T-helper 17 cell (primary cell): ENCODE data around the gene IL17A. TPM values are rescaled to one million over a fixed set of nuclear protein-coding genes. Genes with fewer than 3 reads are reported as not detected.
"Not testable (repeated sequence)": the region's sequence is repeated elsewhere in the genome, so short reads cannot be mapped to it uniquely, and the experiment has no call there.

Experiments
- ATAC-seq: fragments of 150-1000 bp; cut with Tn5 transposase; 2 replicates; pipeline ENCODE4 v1.10.0; 2021; ENCODE audit warnings: mild to moderate bottlenecking, moderate library complexity
- DNase-seq, 3 donors: peaks; one replicate each; pipeline versions ENCODE4 v3.0.0 to v3.0.0-alpha.2; 2020 to 2021
- H3K9me3 ChIP-seq: one replicate; pipeline ENCODE4 v1.7.0; 2013; ENCODE audit warnings: low read length, mild to moderate bottlenecking; ENCODE audit not compliant: control insufficient read depth, poor library complexity, severe bottlenecking
- H3K27ac Mint-ChIP-seq: one replicate; pipeline ENCODE4 v1.8.0; 2022; ENCODE audit warnings: mild to moderate bottlenecking, moderate library complexity, mixed read lengths
- H3K27me3 Mint-ChIP-seq: one replicate; pipeline ENCODE4 v1.8.0; 2022; ENCODE audit warnings: mixed read lengths
- H3K36me3 Mint-ChIP-seq: one replicate; pipeline ENCODE4 v1.8.0; 2022; ENCODE audit warnings: low read depth, mixed read lengths
- H3K4me1 Mint-ChIP-seq: one replicate; pipeline ENCODE4 v1.8.0; 2022; ENCODE audit warnings: mild to moderate bottlenecking, mixed read lengths
- H3K4me3 Mint-ChIP-seq: one replicate; pipeline ENCODE4 v1.8.0; 2022; ENCODE audit warnings: mild to moderate bottlenecking, moderate library complexity, mixed read lengths
- total RNA-seq, 4 donors: library from RNA in 2 of 4; stranded (reverse) in 2 of 4; gene quantifications; one replicate each; pipeline ENCODE4 v1.2.3 and lab custom pipeline; 2022 to 2026

IL17A gene
- total RNA-seq, 2 donors from 2014 or later, result 0.50 to 0.68 TPM

DNA sequence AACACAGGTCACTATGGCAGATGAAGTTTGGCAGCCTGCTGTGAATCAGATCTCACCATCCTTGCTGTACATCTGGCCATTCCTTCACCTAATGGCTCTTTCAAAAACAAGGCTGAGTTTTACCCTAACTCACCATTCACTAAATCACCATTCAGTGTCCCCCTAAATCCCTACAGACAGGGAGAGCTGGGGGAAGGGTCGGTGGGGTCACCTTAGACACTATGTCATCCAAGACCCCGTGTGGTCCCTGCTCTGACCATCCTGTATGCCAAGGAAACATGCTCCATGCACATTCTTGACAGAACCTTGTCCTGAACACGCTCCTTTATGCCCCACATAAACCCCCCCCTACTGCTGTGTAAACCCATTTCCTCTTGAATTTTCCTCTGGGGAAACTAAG, 31.8 kb upstream of the IL17A start:
- no peaks in the 10 kb centered on the region for H3K9me3 ChIP-seq
- peaks cover 41% of the 10 kb centered on the region for H3K27me3 Mint-ChIP-seq
- H3K4me3 Mint-ChIP-seq, result no peak overlapping the region
- no peak for DNase-seq
- ATAC-seq, result no peak
- H3K36me3 Mint-ChIP-seq, result no peaks in the 10 kb centered on the region
- H3K27ac Mint-ChIP-seq, result no peak overlapping the region
- peaks cover 19% of the 10 kb centered on the region for H3K4me1 Mint-ChIP-seq

DNA sequence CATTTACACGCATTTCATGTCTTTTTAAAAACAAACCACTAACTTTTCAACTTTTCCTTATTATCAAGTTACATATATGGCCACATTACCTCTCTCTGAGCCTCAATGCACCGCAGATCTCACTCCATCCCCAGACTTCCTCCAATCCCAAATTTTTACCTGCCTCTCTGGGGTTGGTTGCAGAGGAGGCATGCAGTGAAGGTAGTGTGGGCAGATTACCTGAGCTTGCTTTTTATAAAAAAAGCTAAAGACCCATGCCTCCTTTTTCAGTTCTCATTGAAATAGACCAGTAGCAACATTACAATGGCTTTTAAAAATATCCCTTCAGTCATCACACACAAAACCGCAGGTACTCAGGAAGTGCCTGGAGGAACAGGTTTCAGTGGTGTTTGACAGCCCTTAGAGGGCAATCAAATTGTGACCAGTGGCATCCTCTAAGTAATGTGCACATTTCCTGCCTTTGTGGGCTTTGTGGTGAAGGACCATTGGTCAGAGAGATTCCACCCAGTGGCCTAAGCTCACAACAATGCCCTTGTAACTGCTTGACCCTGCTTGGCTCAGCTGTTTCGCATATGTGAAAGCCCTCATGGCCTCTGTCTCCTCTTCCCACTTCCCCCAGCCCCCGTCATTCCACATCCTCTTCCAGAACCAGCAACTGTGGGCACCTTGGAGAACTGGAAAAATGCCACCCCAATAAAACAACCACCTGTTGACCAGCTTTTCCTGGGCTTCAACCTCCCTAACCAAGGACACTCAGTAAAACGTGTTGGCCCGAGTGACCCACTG, 30.2 kb upstream of the IL17A start:
- Mint-ChIP-seq H3K4me1 (peaks cover 19% of the 10 kb centered on the region), H3K4me3 (no peak overlapping the region), H3K36me3 (no peaks in the 10 kb centered on the region), H3K27me3 (peaks cover 32% of the 10 kb centered on the region), H3K27ac (no peak overlapping the region)
- no peaks in the 10 kb centered on the region for H3K9me3 ChIP-seq
- DNase-seq, result no peak
- ATAC-seq, result no peak

DNA sequence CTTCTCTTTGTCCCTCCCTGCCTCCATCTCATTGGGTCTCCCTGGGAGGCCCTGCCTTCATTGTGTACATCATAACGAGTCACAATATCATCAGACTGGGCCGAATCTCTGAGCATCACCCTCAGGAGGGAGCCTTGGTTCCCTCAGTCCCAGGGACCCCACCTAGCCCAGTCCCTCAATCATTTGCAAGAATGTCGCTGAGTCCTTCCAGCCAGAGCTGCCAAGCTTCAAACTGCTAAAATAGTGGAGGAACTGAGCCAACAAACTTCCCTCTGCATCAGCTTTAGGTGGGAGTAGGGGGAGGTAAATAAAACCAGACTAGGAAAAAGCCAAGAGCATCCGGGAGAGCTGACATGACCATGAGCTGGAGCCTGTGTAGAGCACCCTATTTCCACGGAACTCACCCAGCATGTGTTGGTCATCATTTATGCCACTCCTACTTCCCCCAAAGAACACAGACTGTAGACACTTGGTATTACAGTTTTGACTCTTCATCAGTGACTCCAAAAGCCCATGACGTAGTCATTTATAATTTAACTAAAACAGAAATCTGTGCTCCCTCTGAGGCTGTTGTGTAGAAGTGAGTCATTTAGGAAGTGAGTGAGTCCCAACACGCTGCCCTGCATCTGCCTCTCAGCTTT, 28.8 kb upstream of the IL17A start:
- no peak for ATAC-seq
- no peak overlapping the region for H3K27ac Mint-ChIP-seq
- no peak overlapping the region for H3K4me3 Mint-ChIP-seq
- no peaks in the 10 kb centered on the region for H3K9me3 ChIP-seq
- peaks cover 19% of the 10 kb centered on the region for H3K4me1 Mint-ChIP-seq
- no peak for DNase-seq
- H3K36me3 Mint-ChIP-seq, result no peaks in the 10 kb centered on the region
- H3K27me3 Mint-ChIP-seq, result peaks cover 28% of the 10 kb centered on the region

DNA sequence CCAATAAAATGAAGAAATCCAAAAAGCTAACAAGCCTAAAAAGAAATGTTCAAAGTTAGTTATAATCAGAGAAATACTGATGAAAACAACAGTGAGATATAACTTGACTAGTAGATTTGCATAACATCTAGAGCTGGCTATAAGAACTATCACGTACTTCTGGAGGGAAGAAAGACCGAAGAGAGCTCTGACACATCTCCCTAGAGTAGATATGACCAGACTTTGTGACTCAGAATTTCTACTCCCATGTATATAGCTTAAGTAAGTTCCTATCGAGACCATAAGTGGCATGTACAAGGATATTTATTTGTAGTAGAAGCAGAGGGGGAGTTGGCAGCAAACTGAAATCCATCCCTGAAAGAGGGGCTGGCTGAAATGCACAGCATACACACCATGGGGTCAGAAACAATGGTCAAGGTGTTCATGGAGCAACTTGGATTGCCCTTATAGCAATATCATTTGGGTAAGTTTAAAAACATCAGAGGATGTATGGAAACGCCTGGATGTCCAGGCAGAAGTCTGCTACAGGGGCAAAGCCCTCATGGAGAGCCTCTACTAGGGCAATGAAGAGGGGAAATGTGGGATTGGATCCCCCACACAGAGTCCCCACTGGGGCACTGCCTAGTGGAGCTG, 25.6 kb upstream of the IL17A start:
- ATAC-seq (no peak), DNase-seq (no peak)
- Mint-ChIP-seq H3K4me3 (no peak overlapping the region), H3K27me3 (peaks cover 19% of the 10 kb centered on the region), H3K4me1 (peaks cover 14% of the 10 kb centered on the region), H3K27ac (no peak overlapping the region), H3K36me3 (no peaks in the 10 kb centered on the region)
- H3K9me3 ChIP-seq, result no peaks in the 10 kb centered on the region

DNA sequence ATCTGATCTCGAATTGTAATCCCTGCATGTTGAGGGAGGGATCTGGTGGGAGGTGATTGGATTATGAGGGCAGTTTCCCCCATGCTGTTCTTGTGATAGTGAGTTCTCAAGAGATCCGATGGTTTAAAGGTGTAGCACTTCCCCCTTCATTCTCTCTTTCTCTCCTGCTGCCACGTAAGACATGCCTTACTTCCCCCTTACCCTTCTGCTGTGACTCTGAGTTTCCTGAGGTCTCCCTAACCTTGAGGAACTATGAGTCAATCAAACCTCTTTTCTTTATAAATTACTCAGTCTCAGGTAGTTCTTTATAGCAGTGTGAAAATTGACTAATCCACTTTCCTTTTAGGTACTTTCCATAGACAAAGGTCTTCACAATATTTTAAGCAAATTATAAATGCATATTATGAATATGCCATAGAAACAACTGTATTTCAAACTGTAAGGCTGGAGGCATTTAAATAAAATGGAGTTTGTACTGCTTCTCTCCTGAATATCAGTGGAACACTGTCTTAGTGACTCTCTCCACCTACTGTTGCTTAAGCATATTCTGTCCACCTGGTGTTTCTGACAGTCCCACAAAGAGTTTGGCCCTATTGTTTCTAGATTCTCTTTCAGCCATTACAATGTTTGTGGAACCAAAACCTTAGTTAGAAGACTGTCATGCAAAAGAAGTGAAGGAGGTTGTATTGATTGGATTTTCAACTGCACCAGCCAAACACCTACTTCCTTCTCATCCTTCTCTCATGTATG, 24.3 kb upstream of the IL17A start:
- Mint-ChIP-seq H3K36me3 (no peaks in the 10 kb centered on the region), H3K4me3 (no peak overlapping the region), H3K4me1 (peaks cover 7% of the 10 kb centered on the region), H3K27me3 (peaks cover 16% of the 10 kb centered on the region), H3K27ac (no peak overlapping the region)
- ATAC-seq (no peak), DNase-seq (no peak)
- no peaks in the 10 kb centered on the region for H3K9me3 ChIP-seq

DNA sequence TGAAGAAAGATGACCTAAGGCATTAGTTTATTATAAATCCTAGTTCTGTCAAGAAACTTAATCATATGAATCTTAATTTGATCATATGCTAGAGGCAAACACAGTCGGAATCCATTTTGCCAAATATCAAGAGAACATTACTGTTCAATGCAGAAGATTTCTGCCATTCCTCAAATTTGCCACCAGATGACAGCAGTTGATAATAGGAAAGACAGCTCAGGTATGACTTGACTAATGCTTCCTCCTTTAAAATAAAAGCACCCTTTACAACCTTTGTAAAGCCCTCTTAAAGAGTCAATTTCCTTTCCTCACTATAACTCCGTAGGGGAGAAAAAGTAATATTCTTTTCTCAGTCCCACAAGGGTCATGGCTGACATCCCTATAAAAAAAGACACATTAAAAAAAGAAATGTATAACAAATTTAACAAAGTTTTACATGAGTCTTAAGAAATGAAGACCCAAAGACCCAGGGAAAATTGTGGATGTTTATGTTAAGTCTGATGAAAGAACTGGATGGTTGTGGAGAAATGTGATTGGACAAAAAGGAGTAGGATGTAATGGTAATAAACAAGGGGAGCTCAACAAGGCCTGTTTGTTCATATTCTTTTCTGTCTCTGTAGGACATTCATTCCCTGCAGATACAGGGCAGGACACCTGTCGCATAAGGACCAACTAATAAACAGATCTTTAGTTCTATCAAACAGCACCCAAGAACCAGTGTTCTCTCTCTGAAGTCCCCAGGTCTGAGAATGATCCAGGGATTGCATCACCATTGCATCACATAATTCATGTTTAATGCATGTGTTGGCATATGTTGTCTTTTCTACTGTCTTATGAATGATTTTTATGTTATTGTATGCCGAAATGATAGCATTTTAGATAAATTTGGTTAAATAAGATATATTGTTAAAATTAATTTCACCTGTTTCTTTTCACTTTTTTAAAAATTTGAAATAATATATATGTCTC, 23.0 kb upstream of the IL17A start:
- DNase-seq (no peak), ATAC-seq (peak; percentile 74)
- Mint-ChIP-seq H3K4me1 (peaks cover 7% of the 10 kb centered on the region), H3K36me3 (no peaks in the 10 kb centered on the region), H3K27ac (no peak overlapping the region), H3K4me3 (no peak overlapping the region), H3K27me3 (peaks cover 25% of the 10 kb centered on the region)
- H3K9me3 ChIP-seq, result no peaks in the 10 kb centered on the region

DNA sequence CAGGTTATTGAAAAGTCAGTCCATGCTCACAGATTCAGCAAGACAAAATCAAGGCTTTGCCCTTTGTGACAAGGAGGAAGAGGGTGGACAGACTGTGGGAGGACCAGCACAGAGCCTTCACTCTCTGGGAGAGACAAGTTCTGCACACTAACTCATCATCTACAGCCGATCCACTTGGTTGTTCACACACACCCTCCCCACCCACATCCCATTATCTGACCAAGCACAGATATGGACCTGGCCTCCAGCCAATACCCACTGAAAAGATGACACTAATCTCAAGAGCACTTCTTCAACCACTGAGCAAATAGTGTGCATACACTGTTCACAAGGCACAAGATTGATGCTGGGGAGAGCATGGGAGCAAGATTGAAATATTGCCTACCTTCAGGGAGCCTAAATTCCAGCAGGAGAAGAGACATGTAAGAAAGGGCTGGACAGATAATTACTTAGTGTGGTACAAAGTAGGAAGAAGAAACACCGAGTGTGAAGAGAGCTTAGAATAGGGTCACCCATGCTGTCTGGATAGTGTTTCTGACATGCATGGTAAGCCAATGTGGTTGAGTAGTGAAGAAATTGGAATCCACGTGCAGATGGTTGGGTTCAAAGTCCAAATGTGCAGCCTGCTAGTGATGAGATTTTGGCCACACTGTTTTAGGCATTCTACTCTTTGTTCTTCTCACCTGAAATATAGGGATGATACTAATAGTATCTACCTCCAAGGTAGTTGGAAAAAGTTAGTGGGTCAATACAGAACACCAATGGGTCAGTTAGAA, 21.7 kb upstream of the IL17A start:
- no peaks in the 10 kb centered on the region for H3K36me3 Mint-ChIP-seq
- peaks cover 3% of the 10 kb centered on the region for H3K9me3 ChIP-seq
- DNase-seq (no peak), ATAC-seq (no peak)
- H3K27me3 Mint-ChIP-seq, result peaks cover 25% of the 10 kb centered on the region
- H3K4me1 Mint-ChIP-seq, result peaks cover 7% of the 10 kb centered on the region
- no peak overlapping the region for H3K4me3 Mint-ChIP-seq
- no peak overlapping the region for H3K27ac Mint-ChIP-seq

DNA sequence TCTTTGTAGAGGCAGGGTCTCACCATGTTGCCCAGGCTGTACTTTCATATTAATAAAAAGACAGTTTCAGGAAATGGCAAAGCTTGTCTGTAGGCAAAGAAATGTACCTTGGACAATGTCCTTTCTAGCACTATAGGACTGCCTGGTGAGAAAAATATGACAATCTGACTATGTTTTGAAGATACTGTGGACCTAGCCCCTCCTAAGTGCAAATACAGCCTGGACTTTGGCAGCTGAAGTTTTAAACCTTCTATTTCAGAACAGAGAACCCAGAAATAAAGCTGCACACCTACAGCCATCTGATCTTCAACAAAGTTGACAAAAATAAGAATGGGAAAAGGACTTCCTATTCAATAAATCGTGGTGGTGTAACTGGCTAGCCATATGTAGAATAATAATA, 18.9 kb upstream of the IL17A start:
- Mint-ChIP-seq H3K27ac (no peak overlapping the region), H3K27me3 (peaks cover 29% of the 10 kb centered on the region), H3K4me3 (no peak overlapping the region), H3K4me1 (peaks cover 8% of the 10 kb centered on the region), H3K36me3 (no peaks in the 10 kb centered on the region)
- DNase-seq, result no peak
- peaks cover 3% of the 10 kb centered on the region for H3K9me3 ChIP-seq
- ATAC-seq, result no peak

DNA sequence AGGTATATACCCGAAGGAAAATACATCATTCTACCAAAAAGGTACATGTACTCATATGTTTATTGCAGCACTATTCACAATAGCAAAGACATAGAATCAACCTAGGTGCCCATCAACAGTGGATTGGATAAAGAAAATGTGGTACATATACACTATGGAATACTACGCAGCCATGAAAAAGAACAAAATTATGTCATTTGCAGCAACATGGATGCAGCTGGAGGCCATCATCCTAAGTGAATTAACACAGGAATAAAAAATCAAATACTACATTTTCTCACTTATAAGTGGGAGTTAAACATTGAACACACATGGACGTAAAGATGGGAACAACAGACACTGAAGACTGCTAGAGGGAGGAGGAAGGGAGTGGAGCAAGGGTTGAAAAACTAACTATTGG, 17.8 kb upstream of the IL17A start:
- not testable (repeated sequence) for DNase-seq, H3K27ac Mint-ChIP-seq, ATAC-seq, H3K4me1 Mint-ChIP-seq, H3K36me3 Mint-ChIP-seq, H3K4me3 Mint-ChIP-seq, H3K9me3 ChIP-seq
- H3K27me3 Mint-ChIP-seq, result peaks cover 29% of the 10 kb centered on the region

DNA sequence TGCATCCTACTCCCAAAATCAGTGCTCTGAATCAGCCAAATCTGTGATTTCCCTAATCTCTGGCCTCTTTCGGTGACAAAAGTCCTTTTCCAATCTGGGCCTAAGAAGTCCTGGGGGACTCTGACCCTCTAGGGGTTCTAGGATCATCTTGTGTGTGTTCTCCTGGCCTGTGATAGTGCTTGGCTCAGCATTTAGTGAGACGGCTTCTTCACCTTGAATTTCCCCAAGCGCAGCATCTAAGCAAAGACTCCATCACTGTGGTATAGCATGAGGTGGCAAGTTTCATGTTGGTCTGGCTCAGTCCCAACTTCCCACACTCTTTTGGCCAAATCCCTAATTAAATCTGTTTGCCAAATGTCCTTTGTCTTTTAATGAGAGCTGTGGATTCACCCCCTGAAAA, 12.1 kb upstream of the IL17A start:
- DNase-seq, result no peak
- Mint-ChIP-seq H3K4me3 (no peak overlapping the region), H3K36me3 (no peaks in the 10 kb centered on the region), H3K27me3 (peaks cover 4% of the 10 kb centered on the region), H3K4me1 (peaks cover 7% of the 10 kb centered on the region), H3K27ac (no peak overlapping the region)
- H3K9me3 ChIP-seq, result no peaks in the 10 kb centered on the region
- ATAC-seq, result no peak

DNA sequence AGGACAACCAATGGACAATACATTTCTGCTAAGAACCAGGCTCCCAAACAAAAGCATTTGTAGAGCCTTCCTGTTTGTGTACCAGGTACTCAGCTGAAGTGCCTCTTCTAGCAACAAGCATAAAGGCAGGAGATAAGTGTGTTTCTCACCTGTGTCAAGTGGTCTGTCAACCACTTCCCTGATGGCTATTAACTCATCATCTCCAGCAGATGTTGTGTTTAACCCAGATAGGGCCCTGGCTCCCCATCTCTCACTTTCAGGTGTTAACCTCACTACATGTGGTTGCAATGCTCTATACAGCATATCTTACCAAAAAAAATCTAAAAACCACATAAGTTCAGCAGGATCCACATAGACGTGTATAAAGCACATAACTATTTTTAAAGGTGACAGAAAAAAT, 9.6 kb upstream of the IL17A start:
- no peak overlapping the region for H3K4me3 Mint-ChIP-seq
- peak; percentile 74 for ATAC-seq
- no peaks in the 10 kb centered on the region for H3K9me3 ChIP-seq
- H3K27ac Mint-ChIP-seq, result no peak overlapping the region
- no peak for DNase-seq
- H3K36me3 Mint-ChIP-seq, result no peaks in the 10 kb centered on the region
- no peaks in the 10 kb centered on the region for H3K27me3 Mint-ChIP-seq
- peaks cover 21% of the 10 kb centered on the region for H3K4me1 Mint-ChIP-seq

DNA sequence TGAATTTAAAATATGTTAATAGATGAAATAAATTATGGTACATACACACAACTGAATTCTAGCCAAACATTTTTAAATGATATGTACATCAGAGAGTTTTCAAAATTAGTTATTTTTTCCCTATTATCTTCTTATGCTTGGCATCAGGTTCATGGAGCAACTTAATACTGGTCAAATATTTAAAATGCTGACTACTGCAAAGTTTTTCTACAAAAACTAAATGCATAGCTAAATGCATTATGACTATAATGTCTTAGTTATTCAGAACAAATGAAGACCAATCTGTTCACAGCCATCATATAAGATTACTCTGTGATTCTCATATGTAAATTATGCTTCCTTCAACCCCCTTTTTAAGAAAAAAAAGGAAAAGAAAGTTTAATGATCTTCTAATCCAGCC, 8.2 kb upstream of the IL17A start:
- no peaks in the 10 kb centered on the region for H3K9me3 ChIP-seq
- Mint-ChIP-seq H3K27ac (no peak overlapping the region), H3K4me3 (no peak overlapping the region), H3K27me3 (no peaks in the 10 kb centered on the region), H3K36me3 (no peaks in the 10 kb centered on the region), H3K4me1 (peaks cover 18% of the 10 kb centered on the region)
- ATAC-seq, result no peak
- DNase-seq, result no peak
